ENCODE results near the gene NPAS4.
"Not testable (repeated sequence)": the region's sequence is repeated elsewhere in the genome, so short reads cannot be mapped to it uniquely, and the experiment has no call there.

The NPAS4 gene

GRCh38 chr11:66426314-66426713 lies 5.5 kb downstream of the NPAS4 start:
- Histone ChIP-seq H3K36me3 (ENCODE audit: low read length) (no peaks in the 10 kb centered on the region), H2AFZ (ENCODE audit: low read depth, low read length, severe bottlenecking) (no peak overlapping the region), H3K9me3 (ENCODE audit: insufficient read depth, low read length) (no peaks in the 10 kb centered on the region), H3K9ac (ENCODE audit: low read length) (no peak overlapping the region), H3K9me2 (replicated peaks; ENCODE audit: insufficient read depth, low read length) (no peaks in the 10 kb centered on the region), H3K79me2 (ENCODE audit: insufficient read depth, low read length) (no peaks in the 10 kb centered on the region), H3K4me2 (ENCODE audit: low read depth, low read length, poor library complexity, severe bottlenecking) (no peak overlapping the region), H3K27ac (ENCODE audit: low read depth, low read length) (no peak overlapping the region), H4K20me1 (ENCODE audit: low read depth, low read length) (no peaks in the 10 kb centered on the region), H3K27me3 (ENCODE audit: low read length) (no peaks in the 10 kb centered on the region), H3K4me3 (ENCODE audit: insufficient read depth, low read length, poor library complexity, severe bottlenecking) (no peak overlapping the region), H3F3A (ENCODE audit: insufficient read depth) (no peaks in the 10 kb centered on the region)
- TF ChIP-seq EZH2phosphoT487 (conservative IDR thresholded peaks at IDR 0.05; ENCODE audit: low read length) (no peak), CTCF (IDR thresholded peaks at IDR 0.05; ENCODE audit: insufficient read depth, low read length, poor library complexity, severe bottlenecking) (no peak)

- H4K20me1 ChIP-seq (ENCODE audit: low read depth, low read length): no peaks in the 10 kb centered on the region
Observed at GRCh38 chr11:66428933-66429332, 8.1 kb downstream of the NPAS4 start.

GRCh38 chr11:66429983-66430602 lies 9.3 kb downstream of the NPAS4 start:
- no peak overlapping the region for H3K27ac ChIP-seq (ENCODE audit: low read depth, low read length)
- H3K36me3 ChIP-seq (ENCODE audit: low read length): no peaks in the 10 kb centered on the region
- TF ChIP-seq CTCF (IDR thresholded peaks at IDR 0.05; ENCODE audit: insufficient read depth, low read length, poor library complexity, severe bottlenecking) (peak; percentile 84), EZH2phosphoT487 (conservative IDR thresholded peaks at IDR 0.05; ENCODE audit: low read length) (no peak)
- no peaks in the 10 kb centered on the region for H3K9me3 ChIP-seq (ENCODE audit: insufficient read depth, low read length)
- H3K9me2 ChIP-seq (replicated peaks; ENCODE audit: insufficient read depth, low read length): no peaks in the 10 kb centered on the region
- no peak overlapping the region for H3K4me3 ChIP-seq (ENCODE audit: insufficient read depth, low read length, poor library complexity, severe bottlenecking)
- H3F3A ChIP-seq (ENCODE audit: insufficient read depth): no peaks in the 10 kb centered on the region
- no peak overlapping the region for H3K9ac ChIP-seq (ENCODE audit: low read length)
- no peaks in the 10 kb centered on the region for H3K79me2 ChIP-seq (ENCODE audit: insufficient read depth, low read length)
- no peaks in the 10 kb centered on the region for H3K27me3 ChIP-seq (ENCODE audit: low read length)
- no peaks in the 10 kb centered on the region for H4K20me1 ChIP-seq (ENCODE audit: low read depth, low read length)
- no peak overlapping the region for H2AFZ ChIP-seq (ENCODE audit: low read depth, low read length, severe bottlenecking)
- no peak overlapping the region for H3K4me2 ChIP-seq (ENCODE audit: low read depth, low read length, poor library complexity, severe bottlenecking)

More at GRCh38 chr11:66428933-66429332, 8.1 kb downstream of the NPAS4 start:
- Histone ChIP-seq H2AFZ (ENCODE audit: low read depth, low read length, severe bottlenecking) (no peak overlapping the region), H3K4me2 (ENCODE audit: low read depth, low read length, poor library complexity, severe bottlenecking) (no peak overlapping the region), H3K36me3 (ENCODE audit: low read length) (no peaks in the 10 kb centered on the region), H3K79me2 (ENCODE audit: insufficient read depth, low read length) (no peaks in the 10 kb centered on the region), H3K27me3 (ENCODE audit: low read length) (no peaks in the 10 kb centered on the region), H3K9me2 (replicated peaks; ENCODE audit: insufficient read depth, low read length) (no peaks in the 10 kb centered on the region), H3K9ac (ENCODE audit: low read length) (no peak overlapping the region), H3K27ac (ENCODE audit: low read depth, low read length) (no peak overlapping the region), H3F3A (ENCODE audit: insufficient read depth) (no peaks in the 10 kb centered on the region), H3K9me3 (ENCODE audit: insufficient read depth, low read length) (no peaks in the 10 kb centered on the region), H3K4me3 (ENCODE audit: insufficient read depth, low read length, poor library complexity, severe bottlenecking) (no peak overlapping the region)
- no peak for TF ChIP-seq EZH2phosphoT487 (conservative IDR thresholded peaks at IDR 0.05; ENCODE audit: low read length)
- no peak for TF ChIP-seq CTCF (IDR thresholded peaks at IDR 0.05; ENCODE audit: insufficient read depth, low read length, poor library complexity, severe bottlenecking)

GRCh38 chr11:66431287-66431686 lies 10.5 kb downstream of the NPAS4 start:
- H2AFZ ChIP-seq (ENCODE audit: low read depth, low read length, severe bottlenecking); H3K9ac ChIP-seq (ENCODE audit: low read length); H3K4me2 ChIP-seq (ENCODE audit: low read depth, low read length, poor library complexity, severe bottlenecking); H4K20me1 ChIP-seq (ENCODE audit: low read depth, low read length); H3K9me2 ChIP-seq (replicated peaks; ENCODE audit: insufficient read depth, low read length); H3K27me3 ChIP-seq (ENCODE audit: low read length); H3K27ac ChIP-seq (ENCODE audit: low read depth, low read length); H3K4me3 ChIP-seq (ENCODE audit: insufficient read depth, low read length, poor library complexity, severe bottlenecking); H3K36me3 ChIP-seq (ENCODE audit: low read length); H3K9me3 ChIP-seq (ENCODE audit: insufficient read depth, low read length); H3F3A ChIP-seq (ENCODE audit: insufficient read depth); H3K79me2 ChIP-seq (ENCODE audit: insufficient read depth, low read length): not testable (repeated sequence)

- not testable (repeated sequence) for H3K9ac ChIP-seq (ENCODE audit: low read length); H4K20me1 ChIP-seq (ENCODE audit: low read depth, low read length); H2AFZ ChIP-seq (ENCODE audit: low read depth, low read length, severe bottlenecking); H3K36me3 ChIP-seq (ENCODE audit: low read length); H3K9me3 ChIP-seq (ENCODE audit: insufficient read depth, low read length); H3F3A ChIP-seq (ENCODE audit: insufficient read depth); H3K4me2 ChIP-seq (ENCODE audit: low read depth, low read length, poor library complexity, severe bottlenecking); H3K79me2 ChIP-seq (ENCODE audit: insufficient read depth, low read length); H3K27me3 ChIP-seq (ENCODE audit: low read length); H3K9me2 ChIP-seq (replicated peaks; ENCODE audit: insufficient read depth, low read length); H3K4me3 ChIP-seq (ENCODE audit: insufficient read depth, low read length, poor library complexity, severe bottlenecking); H3K27ac ChIP-seq (ENCODE audit: low read depth, low read length)
Observed at GRCh38 chr11:66431871-66432329, 11.1 kb downstream of the NPAS4 start.
